Choroid plexus epithelial cell (primary cell): Measurements from ENCODE around the gene AGFG1.

Experiments
- DNase-seq: peaks from one replicate; pipeline ENCODE4 v3.0.0-alpha.2; 2010; ENCODE audit warnings: low read depth
- H3K4me3 ChIP-seq: 2 replicates; pipeline ENCODE4 v1.5.1; 2011; ENCODE audit warnings: low read depth, mild to moderate bottlenecking, control low read depth, low read length, moderate library complexity
- CTCF ChIP-seq: conservative IDR thresholded peaks from 2 replicates; pipeline ENCODE4 v1.5.1; 2011; ENCODE audit warnings: low read depth, mild to moderate bottlenecking, control low read depth, inconsistent platforms, low read length, moderate library complexity

Gene AGFG1

GRCh38 chr2:227451655-227451992 is 20.3 kb upstream of the AGFG1 start:
- DNase-seq = no peak
- TF ChIP-seq CTCF = no peak
- no peak overlapping the region for H3K4me3 ChIP-seq

- no peak overlapping the region for H3K4me3 ChIP-seq
- no peak for DNase-seq
- TF ChIP-seq CTCF = no peak
These were observed 18.1 kb upstream of the AGFG1 start for GRCh38 chr2:227453810-227454209.

GRCh38 chr2:227454323-227454860 is 17.6 kb upstream of the AGFG1 start:
- DNase-seq = no peak
- TF ChIP-seq CTCF = no peak
- H3K4me3 ChIP-seq = no peak overlapping the region

- H3K4me3 ChIP-seq = no peak overlapping the region
- DNase-seq = no peak
- no peak for TF ChIP-seq CTCF
These were observed 16.8 kb upstream of the AGFG1 start for GRCh38 chr2:227455200-227455599.

GRCh38 chr2:227456102-227456501 is 15.9 kb upstream of the AGFG1 start:
- TF ChIP-seq CTCF = no peak
- no peak for DNase-seq
- H3K4me3 ChIP-seq = no peak overlapping the region

GRCh38 chr2:227456772-227457171 is 15.2 kb upstream of the AGFG1 start:
- no peak for TF ChIP-seq CTCF
- peak; percentile 59 for DNase-seq
- no peak overlapping the region for H3K4me3 ChIP-seq

- TF ChIP-seq CTCF = no peak
- no peak overlapping the region for H3K4me3 ChIP-seq
- DNase-seq = peak; percentile 56
These were observed 11.9 kb upstream of the AGFG1 start for GRCh38 chr2:227460070-227460485.
